H9 (cell line): ENCODE measurements around the gene CRP. TPM values are rescaled to one million over a fixed set of nuclear protein-coding genes. Genes with fewer than 3 reads are reported as not detected.

ENCODE experiments used
- DNase-seq: peaks from one replicate; pipeline ENCODE4 v3.0.0-alpha.2; 2017
- H2AFZ ChIP-seq: one replicate; pipeline ENCODE4 v1.6.1; 2013; ENCODE audit warnings: mild to moderate bottlenecking, low read length, control low read depth, moderate library complexity
- H2AK5ac ChIP-seq: 2 replicates; pipeline ENCODE4 v1.6.1; 2013; ENCODE audit warnings: low read length, control low read depth, mixed read lengths; ENCODE audit not compliant: insufficient read length
- H2BK120ac ChIP-seq: one replicate; pipeline ENCODE4 v1.6.1; 2013; ENCODE audit warnings: low read depth, mild to moderate bottlenecking, low read length, control low read depth, inconsistent platforms; ENCODE audit not compliant: poor library complexity, severe bottlenecking
- H2BK12ac ChIP-seq: 2 replicates; pipeline ENCODE4 v1.6.1; 2013; ENCODE audit warnings: low read length, control low read depth, mixed read lengths, low read depth; ENCODE audit not compliant: insufficient read length
- H2BK15ac ChIP-seq: 2 replicates; pipeline ENCODE4 v1.6.1; 2013; ENCODE audit warnings: low read depth, low read length, control low read depth
- H2BK20ac ChIP-seq: one replicate; pipeline ENCODE4 v1.6.1; 2013; ENCODE audit warnings: low read depth, mild to moderate bottlenecking, low read length, control low read depth, inconsistent platforms; ENCODE audit not compliant: poor library complexity, severe bottlenecking
- H2BK5ac ChIP-seq: 2 replicates; pipeline ENCODE4 v1.6.1; 2013; ENCODE audit warnings: low read length, control low read depth, mixed read lengths; ENCODE audit not compliant: insufficient read length
- H3K14ac ChIP-seq: 2 replicates; pipeline ENCODE4 v1.6.1; 2013; ENCODE audit warnings: low read length, control low read depth; ENCODE audit not compliant: insufficient read depth
- H3K18ac ChIP-seq: 2 replicates; pipeline ENCODE4 v1.6.1; 2013; ENCODE audit warnings: low read depth, mild to moderate bottlenecking, mixed read lengths, low read length, control low read depth; ENCODE audit not compliant: insufficient read length
- H3K23ac ChIP-seq: 2 replicates; pipeline ENCODE4 v1.6.1; 2013; ENCODE audit warnings: low read length, control low read depth, mixed read lengths, low read depth; ENCODE audit not compliant: insufficient read length
- H3K23me2 ChIP-seq: 2 replicates; pipeline ENCODE4 v1.6.1; 2013; ENCODE audit warnings: low read depth, mild to moderate bottlenecking, mixed read lengths, low read length, control low read depth; ENCODE audit not compliant: insufficient read length, poor library complexity, severe bottlenecking
- H3K27ac ChIP-seq: 2 replicates; pipeline ENCODE4 v1.5.1; 2013; ENCODE audit warnings: low read length, control low read depth, mixed read lengths, low read depth; ENCODE audit not compliant: insufficient read length
- H3K27me3 ChIP-seq: 2 replicates; pipeline ENCODE4 v1.6.1; 2013; ENCODE audit warnings: low read length, control low read depth, inconsistent platforms; ENCODE audit not compliant: insufficient read depth
- H3K4ac ChIP-seq: 2 replicates; pipeline ENCODE4 v1.6.1; 2013; ENCODE audit warnings: low read depth, mild to moderate bottlenecking, control low read depth, inconsistent platforms, low read length, moderate library complexity
- H3K4me1 ChIP-seq: 2 replicates; pipeline ENCODE4 v1.6.1; 2013; ENCODE audit warnings: low read length, control low read depth, inconsistent platforms; ENCODE audit not compliant: insufficient read depth
- H3K4me2 ChIP-seq: 2 replicates; pipeline ENCODE4 v1.6.1; 2013; ENCODE audit warnings: low read length, control low read depth, mixed read lengths; ENCODE audit not compliant: insufficient read length, insufficient read depth
- H3K56ac ChIP-seq: 2 replicates; pipeline ENCODE4 v1.6.1; 2013; ENCODE audit warnings: low read depth, mild to moderate bottlenecking, mixed read lengths, low read length, control low read depth; ENCODE audit not compliant: insufficient read length
- H3K79me1 ChIP-seq: 2 replicates; pipeline ENCODE4 v1.6.1; 2013; ENCODE audit warnings: low read depth, mild to moderate bottlenecking, moderate library complexity, low read length, control low read depth, inconsistent platforms; ENCODE audit not compliant: insufficient read depth, poor library complexity, severe bottlenecking
- H3K79me2 ChIP-seq: 2 replicates; pipeline ENCODE4 v1.6.1; 2013; ENCODE audit warnings: low read length, control low read depth, inconsistent platforms; ENCODE audit not compliant: insufficient read depth
- H3K9ac ChIP-seq: 2 replicates; pipeline ENCODE4 v1.6.1; 2013; ENCODE audit warnings: low read length, control low read depth, mixed read lengths; ENCODE audit not compliant: insufficient read length; ENCODE audit errors: extremely low read depth
- H3K9me3 ChIP-seq: one replicate; pipeline ENCODE4 v1.6.1; 2013; ENCODE audit warnings: low read depth, low read length, inconsistent platforms; ENCODE audit not compliant: control insufficient read depth
- H3T11ph ChIP-seq: one replicate; pipeline ENCODE4 v1.6.1; 2013; ENCODE audit warnings: mild to moderate bottlenecking, low read length, control low read depth, inconsistent platforms
- H4K20me1 ChIP-seq: one replicate; pipeline ENCODE4 v1.6.1; 2013; ENCODE audit not compliant: control insufficient read depth, insufficient read length, insufficient read depth
- H4K5ac ChIP-seq: 2 replicates; pipeline ENCODE4 v1.6.1; 2013; ENCODE audit warnings: low read depth, mild to moderate bottlenecking, mixed read lengths, low read length, control low read depth; ENCODE audit not compliant: insufficient read length
- H4K8ac ChIP-seq: replicated peaks from 2 replicates; pipeline ENCODE4 v1.6.1; 2013; ENCODE audit warnings: low read length, control low read depth, mixed read lengths, low read depth; ENCODE audit not compliant: insufficient read length
- H4K91ac ChIP-seq: 2 replicates; pipeline ENCODE4 v1.6.1; 2013; ENCODE audit warnings: low read depth, mild to moderate bottlenecking, moderate library complexity, mixed read lengths, low read length, control low read depth; ENCODE audit not compliant: insufficient read length
- H3K27ac Mint-ChIP-seq, 3 experiments: 2 replicates in 2 of 3; 3 replicates in 1 of 3; pipeline ENCODE4 v1.8.0; 2020 to 2021; ENCODE audit warnings: mixed read lengths in 3 of 3, mild to moderate bottlenecking in 1 of 3, moderate library complexity in 1 of 3
- H3K27me3 Mint-ChIP-seq: 2 replicates; pipeline ENCODE4 v1.8.0; 2021; ENCODE audit warnings: low read depth, mild to moderate bottlenecking, moderate library complexity, mixed read lengths
- H3K36me3 Mint-ChIP-seq, 3 experiments: 2 replicates in 2 of 3; 3 replicates in 1 of 3; pipeline ENCODE4 v1.8.0; 2020 to 2021; ENCODE audit warnings: low read depth in 3 of 3, mixed read lengths in 3 of 3; ENCODE audit not compliant: insufficient read depth in 1 of 3
- H3K4me1 Mint-ChIP-seq, 2 experiments: 2 replicates each; pipeline ENCODE4 v1.8.0; 2020; ENCODE audit warnings: mixed read lengths in 2 of 2
- H3K4me3 Mint-ChIP-seq, 2 experiments: 2 replicates in 1 of 2; 3 replicates in 1 of 2; pipeline ENCODE4 v1.8.0; 2020 to 2021; ENCODE audit warnings: mild to moderate bottlenecking in 2 of 2, mixed read lengths in 2 of 2, moderate library complexity in 1 of 2
- H3K9me3 Mint-ChIP-seq, 2 experiments: 2 replicates in 1 of 2; 3 replicates in 1 of 2; pipeline ENCODE4 v1.8.0; 2020; ENCODE audit warnings: mild to moderate bottlenecking in 2 of 2, mixed read lengths in 2 of 2, moderate library complexity in 1 of 2
- WGBS: extraction: QIAGEN DNeasy Blood & Tissue Kit; methylation state at CpG from one replicate; pipeline ENCODE4 v1.1.7; 2013; ENCODE audit warnings: missing lambda C conversion rate, low lambda C conversion rate, mixed read lengths; ENCODE audit not compliant: insufficient read length; ENCODE audit errors: extremely low coverage; 5-methylcytosine and 5-hydroxymethylcytosine counted together
- total RNA-seq: library from RNA; stranded (reverse); gene quantifications from 2 replicates; pipeline ENCODE4 v1.2.1, GENCODE V29; 2021
- TF ChIP-seq, protein P1 (sequence below): fragments of 200-600 bp; sonication (generic); conservative IDR thresholded peaks from 3 replicates; pipeline ENCODE4 v1.8.0; 2021; ENCODE audit warnings: antibody characterized with exemption, mild to moderate bottlenecking

Gene CRP
- total RNA-seq, 1 experiment from 2014 or later = not detected

DNA sequence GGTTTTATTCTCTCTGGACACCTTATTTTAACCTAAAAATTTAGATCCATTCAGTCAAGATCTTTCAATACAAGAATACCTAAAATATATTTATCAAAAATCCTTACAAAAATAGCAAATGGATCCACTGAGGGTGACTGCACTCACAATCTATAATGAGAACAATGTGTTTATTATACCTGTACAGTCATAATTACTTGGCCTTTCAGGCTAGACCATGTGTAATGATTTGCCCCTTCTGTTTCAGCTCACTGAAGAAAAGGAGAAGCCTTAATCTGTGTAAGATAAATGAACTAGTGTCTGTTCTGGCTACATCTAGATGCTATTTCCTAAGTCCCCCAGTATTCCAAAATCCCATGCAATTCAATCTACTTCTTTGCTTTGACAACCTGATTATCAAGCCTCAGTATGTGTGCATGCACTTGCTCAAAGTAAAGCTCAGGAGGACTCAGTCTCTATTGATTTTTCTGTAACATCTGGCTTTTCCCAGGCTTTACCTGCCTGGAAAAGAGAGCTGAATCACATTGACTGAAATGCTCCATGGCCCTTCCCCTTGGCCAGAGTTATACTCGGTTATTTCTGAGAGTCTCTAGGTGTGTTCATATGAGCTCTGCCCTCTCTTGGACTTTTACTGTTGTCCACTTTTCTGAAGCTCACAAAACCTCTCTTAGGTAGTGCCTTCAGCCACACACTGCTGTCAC, 27.6 kb downstream of the CRP start:
- Histone ChIP-seq H2BK5ac (no peak overlapping the region), H3K14ac (no peak overlapping the region), H3K4me2 (no peak overlapping the region), H3K56ac (no peak overlapping the region), H2BK12ac (no peak overlapping the region), H3K18ac (no peak overlapping the region), H2BK15ac (no peak overlapping the region), H4K5ac (no peak overlapping the region), H3T11ph (no peak overlapping the region), H3K27ac (no peak overlapping the region), H3K27me3 (no peaks in the 10 kb centered on the region), H2AK5ac (no peak overlapping the region), H3K23me2 (no peaks in the 10 kb centered on the region), H3K4ac (no peak overlapping the region), H3K9me3 (peaks cover 4% of the 10 kb centered on the region), H4K91ac (no peak overlapping the region), H2BK120ac (no peak overlapping the region), H4K20me1 (no peaks in the 10 kb centered on the region), H2BK20ac (no peak overlapping the region), H2AFZ (no peak overlapping the region), H3K9ac (no peak overlapping the region), H3K4me1 (no peaks in the 10 kb centered on the region), H4K8ac (no peak overlapping the region), H3K23ac (no peak overlapping the region), H3K79me1 (no peaks in the 10 kb centered on the region), H3K79me2 (no peaks in the 10 kb centered on the region)
- Mint-ChIP-seq H3K27me3 (peaks cover 6% of the 10 kb centered on the region), H3K9me3 (peaks cover 3 to 10% of the 10 kb centered on the region in 2 experiments; a peak in 3 of 5 replicates), H3K4me1 (no peaks in the 10 kb centered on the region), H3K4me3 (no peak overlapping the region), H3K27ac (no peak overlapping the region), H3K36me3 (peaks cover 0 to 21% (median 0%) of the 10 kb centered on the region in 3 experiments; a peak in 2 of 7 replicates)
- no CpG with 5 or more reads among the region's 1 CpG for WGBS
- TF ChIP-seq, protein P1, sequence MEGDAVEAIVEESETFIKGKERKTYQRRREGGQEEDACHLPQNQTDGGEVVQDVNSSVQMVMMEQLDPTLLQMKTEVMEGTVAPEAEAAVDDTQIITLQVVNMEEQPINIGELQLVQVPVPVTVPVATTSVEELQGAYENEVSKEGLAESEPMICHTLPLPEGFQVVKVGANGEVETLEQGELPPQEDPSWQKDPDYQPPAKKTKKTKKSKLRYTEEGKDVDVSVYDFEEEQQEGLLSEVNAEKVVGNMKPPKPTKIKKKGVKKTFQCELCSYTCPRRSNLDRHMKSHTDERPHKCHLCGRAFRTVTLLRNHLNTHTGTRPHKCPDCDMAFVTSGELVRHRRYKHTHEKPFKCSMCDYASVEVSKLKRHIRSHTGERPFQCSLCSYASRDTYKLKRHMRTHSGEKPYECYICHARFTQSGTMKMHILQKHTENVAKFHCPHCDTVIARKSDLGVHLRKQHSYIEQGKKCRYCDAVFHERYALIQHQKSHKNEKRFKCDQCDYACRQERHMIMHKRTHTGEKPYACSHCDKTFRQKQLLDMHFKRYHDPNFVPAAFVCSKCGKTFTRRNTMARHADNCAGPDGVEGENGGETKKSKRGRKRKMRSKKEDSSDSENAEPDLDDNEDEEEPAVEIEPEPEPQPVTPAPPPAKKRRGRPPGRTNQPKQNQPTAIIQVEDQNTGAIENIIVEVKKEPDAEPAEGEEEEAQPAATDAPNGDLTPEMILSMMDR = no peak
- no peak for DNase-seq
